T follicular helper cell (primary cell): ENCODE measurements around the gene NRAP.

Experiments used
- DNase-seq: peaks from one replicate; pipeline ENCODE4 v3.0.0-alpha.2; 2020; ENCODE audit warnings: low read depth

The NRAP gene

GRCh38 chr10:113560071-113560470 lies 103.8 kb downstream of the NRAP start:
- no peak for DNase-seq

DNA sequence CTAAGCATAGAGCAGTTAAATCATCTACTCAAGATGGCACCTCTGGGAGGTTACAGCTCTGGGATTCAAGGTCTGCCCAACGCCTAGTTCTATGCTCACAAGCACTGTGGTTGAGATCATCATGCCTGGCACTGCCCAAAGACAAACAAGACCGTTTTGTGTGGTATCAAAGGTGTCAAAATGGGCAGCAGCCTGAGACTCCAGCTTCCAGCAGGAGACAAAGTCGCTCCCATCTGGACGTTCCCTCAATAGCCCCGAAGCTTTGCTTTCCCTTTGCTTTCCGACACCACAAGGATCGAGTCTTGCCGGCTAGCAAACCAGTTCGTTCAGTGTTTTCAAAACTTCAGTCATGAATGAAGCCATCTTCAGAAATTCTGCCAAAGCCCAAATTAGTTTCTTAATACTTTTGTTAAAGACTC lies 105.9 kb downstream of the NRAP start:
- no peak for DNase-seq

DNA sequence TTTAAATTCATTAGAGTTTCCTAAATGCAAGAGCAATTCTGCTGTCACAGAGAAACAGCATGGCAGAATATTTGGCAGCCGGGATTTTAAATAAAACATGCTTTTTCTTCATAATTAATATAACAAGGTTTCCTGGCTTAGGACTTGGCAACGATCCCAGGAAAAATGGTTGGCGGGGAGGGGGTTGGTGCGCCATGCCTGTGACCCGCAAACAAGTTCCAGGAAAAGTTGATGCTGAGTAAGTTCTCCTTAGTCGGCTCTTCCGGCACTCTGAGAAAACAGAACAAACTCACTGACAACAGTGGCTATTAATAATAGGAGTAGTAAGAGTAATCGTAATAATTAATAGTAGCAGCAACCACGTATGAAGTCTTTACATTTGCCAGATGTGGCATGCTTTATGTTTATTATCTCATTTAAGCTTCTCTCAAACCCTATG lies 106.4 kb downstream of the NRAP start:
- no peak for DNase-seq

DNA sequence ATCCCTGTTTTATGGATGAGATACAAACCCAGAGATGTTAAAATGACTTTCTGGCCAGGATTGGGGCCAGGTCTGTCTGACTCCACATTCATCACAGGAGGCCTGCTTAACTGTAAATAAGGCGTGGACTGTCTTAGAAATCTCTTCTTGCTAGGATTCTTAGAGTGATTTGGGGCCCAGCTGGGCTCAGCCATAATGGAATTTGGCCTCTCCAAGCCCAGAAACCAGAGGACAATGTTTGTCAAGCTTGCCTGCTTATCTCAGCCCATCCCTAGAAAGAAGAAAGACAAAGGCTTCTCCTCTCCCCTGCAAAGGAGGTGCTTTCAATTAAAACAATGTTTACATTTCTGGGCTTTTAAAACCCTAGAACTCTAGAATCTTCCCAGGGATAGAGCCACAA lies 108.1 kb downstream of the NRAP start:
- DNase-seq: no peak

DNA sequence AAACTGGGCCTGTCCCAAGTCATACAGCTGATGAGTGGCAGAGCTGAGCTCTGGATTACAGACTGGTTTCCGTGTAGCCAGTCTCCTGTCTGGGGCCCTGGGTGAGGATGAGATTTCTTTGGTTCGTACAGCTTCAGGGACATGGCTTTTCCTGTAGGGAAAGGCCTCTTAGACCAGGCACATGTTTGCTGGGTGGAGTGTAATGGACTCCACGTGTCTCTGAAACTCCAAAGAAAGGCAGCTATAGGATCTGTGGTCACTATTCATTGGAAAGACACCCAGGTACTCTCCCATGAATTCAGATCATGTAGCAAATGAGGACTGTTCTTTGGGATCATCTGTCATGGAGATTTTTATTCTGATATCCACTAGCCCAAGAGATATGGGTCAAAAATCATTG lies 108.6 kb downstream of the NRAP start:
- no peak for DNase-seq

GRCh38 chr10:113554214-113554613 lies 109.6 kb downstream of the NRAP start:
- no peak for DNase-seq

DNA sequence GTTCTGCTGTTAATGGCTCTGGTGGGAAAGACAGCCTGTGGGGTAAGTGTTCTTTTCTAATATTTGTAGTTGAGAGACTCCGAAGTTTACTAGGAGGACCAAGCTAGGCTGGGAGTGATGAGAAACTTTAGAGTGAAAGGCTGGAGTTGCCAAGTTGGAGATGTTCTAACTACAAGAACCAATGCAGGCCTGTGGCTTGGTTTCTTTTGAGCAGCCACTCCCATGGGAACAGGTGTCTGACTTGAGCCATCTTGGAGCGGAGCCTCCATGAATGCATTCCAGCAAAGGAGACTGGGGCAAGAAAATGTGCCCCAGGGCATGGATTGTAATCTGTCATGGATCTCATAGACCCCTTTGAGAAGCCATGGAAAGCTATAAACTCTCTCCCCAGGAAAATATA lies 110.7 kb downstream of the NRAP start:
- DNase-seq: no peak

- no peak for DNase-seq
Observed at GRCh38 chr10:113552701-113553100, 111.1 kb downstream of the NRAP start, which contains the start of gene HABP2. Gene HABP2, plus strand, starts transcription at chr10:113553053. Its CDS starts 69 bp downstream, at chr10:113553122.

GRCh38 chr10:113552014-113552413 lies 111.8 kb downstream of the NRAP start:
- DNase-seq: no peak

GRCh38 chr10:113550365-113550764 lies 113.5 kb downstream of the NRAP start:
- DNase-seq: no peak

- DNase-seq: no peak
Observed at GRCh38 chr10:113549856-113550255, 114.0 kb downstream of the NRAP start.

GRCh38 chr10:113547426-113547825 lies 116.4 kb downstream of the NRAP start:
- no peak for DNase-seq

- DNase-seq: no peak
Observed at GRCh38 chr10:113544392-113544791, 119.4 kb downstream of the NRAP start.

- DNase-seq: no peak
Observed at GRCh38 chr10:113543107-113543955, 120.5 kb downstream of the NRAP start.

- no peak for DNase-seq
Observed at GRCh38 chr10:113541549-113541927, 122.3 kb downstream of the NRAP start.

DNA sequence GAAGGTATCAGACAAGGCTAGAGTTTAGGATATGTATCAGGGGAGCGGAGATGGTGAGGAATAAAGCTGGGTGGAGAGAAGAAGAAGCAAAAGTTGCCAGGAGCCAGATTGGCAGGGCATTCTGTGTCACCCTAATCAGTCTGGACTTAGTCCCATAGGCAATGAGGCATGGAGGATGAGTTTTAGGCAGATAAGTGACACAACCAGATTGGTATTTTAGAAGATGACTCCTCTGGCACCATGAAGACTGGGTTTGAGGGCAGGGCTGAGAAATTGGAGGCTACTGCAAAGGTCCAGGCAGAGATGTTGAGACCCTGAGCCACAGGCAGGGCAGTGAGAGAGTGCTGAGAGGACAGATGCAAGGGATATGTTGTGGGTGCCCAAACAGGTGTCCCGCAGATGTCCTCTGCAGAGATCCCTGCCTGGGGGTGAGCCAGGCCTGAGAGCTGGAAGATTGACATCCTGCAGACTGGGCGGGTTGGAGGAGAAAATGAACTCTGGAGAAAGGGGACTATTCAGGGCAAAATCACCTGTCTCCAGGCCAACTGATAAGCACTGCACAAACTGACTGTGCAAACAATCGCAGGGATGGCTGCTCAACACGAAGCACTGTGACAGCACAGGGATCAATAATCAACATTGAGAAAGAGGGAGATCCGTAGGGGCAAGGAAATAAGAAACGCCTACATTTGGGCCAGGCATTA lies 122.8 kb downstream of the NRAP start:
- DNase-seq: no peak

- no peak for DNase-seq
Observed at GRCh38 chr10:113539789-113540188, 124.1 kb downstream of the NRAP start.
